GM12864 (cell line): ENCODE measurements around the gene OR2B3.

Experiments used
- DNase-seq: peaks from one replicate; pipeline ENCODE4 v3.0.0-alpha.2; 2011; ENCODE audit warnings: low read depth
- H3K4me3 ChIP-seq: 2 replicates; pipeline ENCODE4 v1.5.1; 2011; ENCODE audit warnings: mild to moderate bottlenecking, low read depth, low read length, control low read depth
- CTCF ChIP-seq: IDR thresholded peaks from 2 replicates; pipeline ENCODE4 v1.5.1; 2011; ENCODE audit warnings: low read depth, mild to moderate bottlenecking, moderate library complexity, low read length, control low read depth, inconsistent platforms; ENCODE audit errors: missing control alignments

Gene OR2B3

GRCh38 chr6:29071831-29072723, 15.0 kb downstream of the OR2B3 start:
- DNase-seq: peak; percentile 1
- TF ChIP-seq CTCF: peak; percentile 74
- no peak overlapping the region for H3K4me3 ChIP-seq

GRCh38 chr6:29051680-29052079, 35.4 kb downstream of the OR2B3 start:
- TF ChIP-seq CTCF: no peak
- DNase-seq: no peak
- no peak overlapping the region for H3K4me3 ChIP-seq

GRCh38 chr6:29045075-29045474, 42.0 kb downstream of the OR2B3 start, which contains the start of gene OR2W1:
Gene OR2W1, minus strand, starts transcription at chr6:29045175. Its CDS starts 0 bp downstream, at chr6:29045175.
- no peak for TF ChIP-seq CTCF
- no peak within 1 kb of the TSS for H3K4me3 ChIP-seq
- DNase-seq: no peak
